IMR-90 (cell line): ENCODE data around the gene BLOC1S2. TPM values are rescaled to one million over a fixed set of nuclear protein-coding genes. Genes with fewer than 3 reads are reported as not detected.

ENCODE experiments used
- ATAC-seq: fragments of 200-7000 bp; cut with Tn5 transposase; 2 replicates; pipeline ENCODE4 v1.9.1; 2020; ENCODE audit warnings: low read depth, mild to moderate bottlenecking, moderate library complexity
- BruUV-seq: library from RNA; stranded (reverse); fragments of 400-500 nt; replicated peaks from 2 replicates; lab custom pipeline; 2021; lab: Mats Ljungman, UMichigan
- CTCF ChIA-PET: fragments of 300-600 bp; formaldehyde crosslinking; extraction: SDS; loops from one replicate; lab custom pipeline; 2021; ENCODE audit warnings: antibody characterized with exemption; lab: Yijun Ruan, JAX
- POLR2A ChIA-PET: fragments of 300-600 bp; sonication (Branson Sonifier 250); formaldehyde crosslinking; loops from one replicate; lab custom pipeline; 2022; ENCODE audit warnings: antibody characterized with exemption; ENCODE audit not compliant: unreplicated experiment; lab: Charles Lee
- DNase-seq: peaks from one replicate; pipeline ENCODE4 v3.0.0; 2013
- H2AFZ ChIP-seq: replicated peaks from 2 replicates; pipeline ENCODE3; 2013; ENCODE audit warnings: low read length, mild to moderate bottlenecking; ENCODE audit not compliant: poor library complexity
- H2AK5ac ChIP-seq: 2 replicates; pipeline ENCODE4 v1.6.1; 2013; ENCODE audit warnings: low read depth, low read length, inconsistent platforms
- H2AK9ac ChIP-seq: replicated peaks from 2 replicates; pipeline ENCODE3; 2013; ENCODE audit warnings: mild to moderate bottlenecking, low read depth, low read length, moderate library complexity; ENCODE audit not compliant: poor library complexity
- H2BK120ac ChIP-seq: 2 replicates; pipeline ENCODE4 v1.6.1; 2013; ENCODE audit warnings: low read depth, low read length, inconsistent platforms
- H2BK15ac ChIP-seq: 3 replicates; pipeline ENCODE4 v1.6.1; 2013; ENCODE audit warnings: low read depth, low read length, inconsistent platforms
- H2BK20ac ChIP-seq: 2 replicates; pipeline ENCODE4 v1.6.1; 2013; ENCODE audit warnings: low read depth, mild to moderate bottlenecking, inconsistent platforms, low read length, moderate library complexity
- H2BK5ac ChIP-seq: 2 replicates; pipeline ENCODE4 v1.6.1; 2013; ENCODE audit warnings: mild to moderate bottlenecking, low read depth, low read length, inconsistent platforms; ENCODE audit not compliant: poor library complexity, severe bottlenecking
- H3K14ac ChIP-seq: replicated peaks from 2 replicates; pipeline ENCODE4 v1.6.1; 2013; ENCODE audit warnings: low read depth, low read length, inconsistent platforms
- H3K18ac ChIP-seq: 2 replicates; pipeline ENCODE4 v1.6.1; 2013; ENCODE audit warnings: low read depth, low read length, control low read depth
- H3K23ac ChIP-seq: 2 replicates; pipeline ENCODE4 v1.6.1; 2013; ENCODE audit warnings: low read depth, low read length, inconsistent platforms
- H3K27ac ChIP-seq: 2 replicates; pipeline ENCODE4 v1.5.1; 2013; ENCODE audit warnings: mild to moderate bottlenecking, control low read depth, low read length; ENCODE audit not compliant: insufficient read depth
- H3K27me3 ChIP-seq: 2 replicates; pipeline ENCODE4 v1.6.1; 2013; ENCODE audit warnings: low read length; ENCODE audit not compliant: control insufficient read depth, insufficient read depth
- H3K36me3 ChIP-seq: 2 replicates; pipeline ENCODE4 v1.6.1; 2013; ENCODE audit warnings: low read length, mixed read lengths; ENCODE audit not compliant: control insufficient read depth, insufficient read depth
- H3K4ac ChIP-seq: 2 replicates; pipeline ENCODE4 v1.6.1; 2013; ENCODE audit warnings: low read depth, low read length, inconsistent platforms
- H3K4me1 ChIP-seq: 2 replicates; pipeline ENCODE4 v1.6.1; 2013; ENCODE audit warnings: low read length, mixed read lengths; ENCODE audit not compliant: control insufficient read depth, insufficient read depth
- H3K4me2 ChIP-seq: 2 replicates; pipeline ENCODE4 v1.6.1; 2013; ENCODE audit warnings: low read depth, mild to moderate bottlenecking, control low read depth, low read length, moderate library complexity
- H3K4me3 ChIP-seq: 2 replicates; pipeline ENCODE4 v1.5.1; 2013; ENCODE audit warnings: low read depth, mild to moderate bottlenecking, control low read depth, low read length, moderate library complexity; ENCODE audit not compliant: insufficient read depth
- H3K56ac ChIP-seq: 2 replicates; pipeline ENCODE4 v1.6.1; 2013; ENCODE audit warnings: low read length, inconsistent platforms; ENCODE audit not compliant: insufficient read depth; ENCODE audit errors: extremely low read depth
- H3K79me1 ChIP-seq, 2 experiments: 2 replicates each; pipeline ENCODE4 v1.6.1; 2013; ENCODE audit warnings: low read length in 2 of 2, inconsistent platforms in 1 of 2, low read depth in 1 of 2
- H3K9ac ChIP-seq: 2 replicates; pipeline ENCODE4 v1.6.1; 2013; ENCODE audit warnings: low read depth, low read length, control low read depth
- H3K9me1 ChIP-seq: 2 replicates; pipeline ENCODE4 v1.6.1; 2013; ENCODE audit warnings: low read length, inconsistent platforms; ENCODE audit not compliant: insufficient read depth
- H3K9me3 ChIP-seq: 2 replicates; pipeline ENCODE4 v1.6.1; 2013; ENCODE audit warnings: low read length; ENCODE audit not compliant: control insufficient read depth, insufficient read depth
- H4K20me1 ChIP-seq: 2 replicates; pipeline ENCODE4 v1.6.1; 2013; ENCODE audit warnings: low read length, inconsistent platforms; ENCODE audit not compliant: insufficient read depth
- H4K5ac ChIP-seq: 2 replicates; pipeline ENCODE4 v1.6.1; 2013; ENCODE audit warnings: mild to moderate bottlenecking, low read depth, low read length, control low read depth
- H4K8ac ChIP-seq, 2 experiments: 2 replicates each; pipeline ENCODE4 v1.6.1; 2013; ENCODE audit warnings: low read depth in 2 of 2, low read length in 2 of 2, control low read depth in 1 of 2, inconsistent platforms in 1 of 2
- H4K91ac ChIP-seq: 2 replicates; pipeline ENCODE4 v1.6.1; 2013; ENCODE audit warnings: low read depth, low read length, inconsistent platforms; ENCODE audit not compliant: insufficient read depth
- BHLHE40 ChIP-seq: fragments of 150-350 bp; IDR thresholded peaks from 2 replicates; pipeline ENCODE4 v1.6.1; 2016; ENCODE audit warnings: mild to moderate bottlenecking, low read depth, low read length
- CEBPB ChIP-seq: IDR thresholded peaks from 2 replicates; pipeline ENCODE4 v1.6.1; 2012; ENCODE audit warnings: low read depth, low read length, improper control_type of control experiment
- CHD1 ChIP-seq: IDR thresholded peaks from 2 replicates; pipeline ENCODE4 v1.6.1; 2012; ENCODE audit warnings: low read depth, low read length, improper control_type of control experiment
- MAFK ChIP-seq: IDR thresholded peaks from 2 replicates; pipeline ENCODE4 v1.6.1; 2012; ENCODE audit warnings: low read depth, low read length, improper control_type of control experiment
- MAZ ChIP-seq: IDR thresholded peaks from 2 replicates; pipeline ENCODE4 v1.6.1; 2012; ENCODE audit warnings: low read depth, mild to moderate bottlenecking, low read length, improper control_type of control experiment, moderate library complexity, borderline replicate concordance
- MXI1 ChIP-seq: IDR thresholded peaks from 2 replicates; pipeline ENCODE4 v1.6.1; 2012; ENCODE audit warnings: low read depth, mild to moderate bottlenecking, low read length, moderate library complexity, borderline replicate concordance
- POLR2A ChIP-seq: IDR thresholded peaks from 2 replicates; pipeline ENCODE4 v1.6.1; 2012; ENCODE audit warnings: mild to moderate bottlenecking, low read depth, low read length
- RAD21 ChIP-seq: IDR thresholded peaks from 2 replicates; pipeline ENCODE4 v1.6.1; 2012; ENCODE audit warnings: low read length, improper control_type of control experiment
- RCOR1 ChIP-seq: IDR thresholded peaks from 2 replicates; pipeline ENCODE4 v1.6.1; 2012; ENCODE audit warnings: mild to moderate bottlenecking, low read length, improper control_type of control experiment; ENCODE audit not compliant: insufficient replicate concordance
- RFX5 ChIP-seq: IDR thresholded peaks from 2 replicates; pipeline ENCODE4 v1.8.0; 2012; ENCODE audit warnings: low read depth, mild to moderate bottlenecking, low read length, moderate library complexity
- SMC3 ChIP-seq: fragments of 150-350 bp; IDR thresholded peaks from 2 replicates; pipeline ENCODE4 v1.6.1; 2016; ENCODE audit warnings: low read depth, mild to moderate bottlenecking, antibody characterized with exemption, low read length, moderate library complexity
- USF2 ChIP-seq: fragments of 150-350 bp; IDR thresholded peaks from 2 replicates; pipeline ENCODE4 v1.6.1; 2017; ENCODE audit warnings: mild to moderate bottlenecking, antibody characterized with exemption, low read length, low read depth
- WGBS, 2 experiments: methylation state at CpG; one replicate each; pipeline versions ENCODE4 v1.1.5 to v1.1.7; 2013; ENCODE audit warnings: missing lambda C conversion rate in 2 of 2; ENCODE audit not compliant: insufficient read length in 1 of 2; ENCODE audit errors: extremely low coverage in 2 of 2; 5-methylcytosine and 5-hydroxymethylcytosine counted together
- dilution Hi-C: fragments of 300-500 bp; cut with HindIII; formaldehyde crosslinking; loops from one replicate; pipeline ENCODE4 v1.14.3; 2018; ENCODE audit warnings: low sequenced_read_pairs; ENCODE audit not compliant: unreplicated experiment
- in situ Hi-C: fragments of 300-500 bp; cut with MboI; formaldehyde crosslinking; loops from 3 replicates; pipeline ENCODE4 v1.14.3; 2019; ENCODE audit warnings: low sequenced_read_pairs, inconsistent platforms, mixed read lengths
- intact Hi-C: fragments of 100-400 bp; cut with micrococcal nuclease; formaldehyde crosslinking; loops from 2 replicates; pipeline ENCODE4 v1.10.0; 2022
- polyA plus RNA-seq, 3 experiments: library from polyadenylated mRNA; depleted of rRNA; stranded (reverse); fragments of >200 nt; gene quantifications; 2 replicates each; pipeline ENCODE4 v1.2.3, GENCODE V29; 2012; ENCODE audit warnings: low replicate concordance in 1 of 3
- total RNA-seq: library from RNA; depleted of rRNA; stranded (reverse); fragments of >200 nt; gene quantifications from 2 replicates; pipeline ENCODE4 v1.2.3, GENCODE V29; 2012
- TF ChIP-seq, protein P1 (sequence below): conservative IDR thresholded peaks from 2 replicates; pipeline ENCODE4 v1.5.1; 2012; ENCODE audit warnings: mild to moderate bottlenecking, low read depth, low read length, improper control_type of control experiment
- TF ChIP-seq, protein P2 (sequence below): fragments of 150-350 bp; IDR thresholded peaks from 2 replicates; pipeline ENCODE4 v1.6.1; 2016; ENCODE audit warnings: low read depth, mild to moderate bottlenecking, low read length, moderate library complexity, borderline replicate concordance

Gene BLOC1S2
- total and polyA plus RNA-seq, 2 of the 4 experiments (the other 2 are of a cell fraction), result 26.0 to 28.9 TPM

DNA sequence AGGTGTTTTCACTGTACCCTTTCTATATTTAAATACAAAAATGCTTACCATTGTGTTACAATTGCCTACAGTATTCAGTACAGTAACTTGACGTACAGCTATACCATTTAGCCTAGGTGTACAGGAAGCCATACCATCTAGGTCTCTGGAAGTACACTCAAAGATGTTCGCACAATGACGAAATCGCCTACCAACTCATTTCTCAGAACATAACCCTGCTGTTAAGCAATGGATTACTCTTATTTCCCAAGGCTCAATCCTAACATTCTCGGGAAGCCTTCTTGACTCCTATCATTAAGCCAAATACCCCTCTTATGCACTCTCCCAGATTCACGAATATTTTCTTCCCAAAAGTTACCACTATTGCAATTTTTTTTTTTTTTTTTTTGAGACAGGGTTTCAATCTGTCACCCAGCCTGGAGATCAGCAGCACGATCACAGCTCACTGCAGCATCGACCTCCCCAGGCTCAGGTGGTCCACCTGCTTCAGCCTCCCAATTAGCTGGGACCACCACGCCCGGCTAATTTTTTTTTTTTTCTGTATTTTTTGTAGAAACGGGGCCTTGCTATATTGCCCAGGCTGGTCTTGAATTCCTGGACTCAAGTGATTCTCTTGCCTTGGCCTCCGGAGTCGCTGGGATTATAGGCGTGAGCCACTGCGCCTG lies 20.5 kb downstream of the BLOC1S2 start:
- H3K4me3 ChIP-seq, result no peak overlapping the region
- WGBS, 2 experiments, result 95% methylated on average over 7 of the region's 15 CpGs; no CpG with 5 or more reads in 1 of the 2 experiments
- H2BK5ac ChIP-seq, result no peak overlapping the region
- in situ Hi-C loops (no loop called here), intact Hi-C loops (no loop called here), dilution Hi-C loops (no loop called here)
- H3K14ac ChIP-seq, result no peak overlapping the region
- no peak overlapping the region for H3K56ac ChIP-seq
- DNase-seq (no peak), ATAC-seq (no peak)
- no peak overlapping the region for H2AK9ac ChIP-seq
- BruUV-seq, result no TSS peak
- H3K36me3 ChIP-seq, result peaks cover 2% of the 10 kb centered on the region; the same call in 1 of the 2 replicates
- no peak overlapping the region for H2BK20ac ChIP-seq
- TF ChIP-seq RAD21, result no peak
- TF ChIP-seq, protein P1, sequence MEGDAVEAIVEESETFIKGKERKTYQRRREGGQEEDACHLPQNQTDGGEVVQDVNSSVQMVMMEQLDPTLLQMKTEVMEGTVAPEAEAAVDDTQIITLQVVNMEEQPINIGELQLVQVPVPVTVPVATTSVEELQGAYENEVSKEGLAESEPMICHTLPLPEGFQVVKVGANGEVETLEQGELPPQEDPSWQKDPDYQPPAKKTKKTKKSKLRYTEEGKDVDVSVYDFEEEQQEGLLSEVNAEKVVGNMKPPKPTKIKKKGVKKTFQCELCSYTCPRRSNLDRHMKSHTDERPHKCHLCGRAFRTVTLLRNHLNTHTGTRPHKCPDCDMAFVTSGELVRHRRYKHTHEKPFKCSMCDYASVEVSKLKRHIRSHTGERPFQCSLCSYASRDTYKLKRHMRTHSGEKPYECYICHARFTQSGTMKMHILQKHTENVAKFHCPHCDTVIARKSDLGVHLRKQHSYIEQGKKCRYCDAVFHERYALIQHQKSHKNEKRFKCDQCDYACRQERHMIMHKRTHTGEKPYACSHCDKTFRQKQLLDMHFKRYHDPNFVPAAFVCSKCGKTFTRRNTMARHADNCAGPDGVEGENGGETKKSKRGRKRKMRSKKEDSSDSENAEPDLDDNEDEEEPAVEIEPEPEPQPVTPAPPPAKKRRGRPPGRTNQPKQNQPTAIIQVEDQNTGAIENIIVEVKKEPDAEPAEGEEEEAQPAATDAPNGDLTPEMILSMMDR, result no peak
- TF ChIP-seq RCOR1, result no peak
- TF ChIP-seq POLR2A, result no peak
- no peak for TF ChIP-seq MXI1
- TF ChIP-seq, protein P2, sequence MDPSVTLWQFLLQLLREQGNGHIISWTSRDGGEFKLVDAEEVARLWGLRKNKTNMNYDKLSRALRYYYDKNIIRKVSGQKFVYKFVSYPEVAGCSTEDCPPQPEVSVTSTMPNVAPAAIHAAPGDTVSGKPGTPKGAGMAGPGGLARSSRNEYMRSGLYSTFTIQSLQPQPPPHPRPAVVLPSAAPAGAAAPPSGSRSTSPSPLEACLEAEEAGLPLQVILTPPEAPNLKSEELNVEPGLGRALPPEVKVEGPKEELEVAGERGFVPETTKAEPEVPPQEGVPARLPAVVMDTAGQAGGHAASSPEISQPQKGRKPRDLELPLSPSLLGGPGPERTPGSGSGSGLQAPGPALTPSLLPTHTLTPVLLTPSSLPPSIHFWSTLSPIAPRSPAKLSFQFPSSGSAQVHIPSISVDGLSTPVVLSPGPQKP, result no peak
- TF ChIP-seq RFX5, result no peak
- no peak for TF ChIP-seq CEBPB
- no peak for TF ChIP-seq USF2
- TF ChIP-seq MAFK, result no peak
- TF ChIP-seq BHLHE40, result no peak
- TF ChIP-seq SMC3, result no peak
- no peak for TF ChIP-seq CHD1
- TF ChIP-seq MAZ, result no peak
- H3K4me1 ChIP-seq, result no peaks in the 10 kb centered on the region; the same call in 1 of the 2 replicates
- no peak overlapping the region for H2BK120ac ChIP-seq
- H3K79me1 ChIP-seq, result peaks cover 24 to 32% of the 10 kb centered on the region in 2 experiments
- no peak overlapping the region for H3K9ac ChIP-seq
- no peak overlapping the region for H4K5ac ChIP-seq
- H3K27me3 ChIP-seq, result no peaks in the 10 kb centered on the region
- H3K4ac ChIP-seq, result no peak overlapping the region
- H3K23ac ChIP-seq, result no peak overlapping the region
- H4K20me1 ChIP-seq, result no peaks in the 10 kb centered on the region
- H3K4me2 ChIP-seq, result peak overlapping the region; percentile 44; the same call in 1 of the 2 replicates
- no peaks in the 10 kb centered on the region; the same call in 1 of the 2 replicates for H3K9me1 ChIP-seq
- ChIA-PET POLR2A (no interaction called here), CTCF (no interaction called here)
- H4K91ac ChIP-seq, result no peak overlapping the region
- H3K9me3 ChIP-seq, result no peaks in the 10 kb centered on the region
- no peak overlapping the region for H2AK5ac ChIP-seq
- no peak overlapping the region for H3K27ac ChIP-seq
- no peak overlapping the region for H3K18ac ChIP-seq
- no peak overlapping the region for H2AFZ ChIP-seq
- H4K8ac ChIP-seq, result no peak overlapping the region
- no peak overlapping the region for H2BK15ac ChIP-seq
